Superior temporal gyrus (tissue), 1 donor: ENCODE data around the gene DBNL.
A peak's percentile ranks its signal among the peaks of the same experiment; 100 is the strongest.

Experiments used
- DNase-seq: peaks from one replicate; pipeline ENCODE4 v3.0.0-alpha.2; 2016; ENCODE audit errors: extremely low spot score

Gene DBNL

DNA sequence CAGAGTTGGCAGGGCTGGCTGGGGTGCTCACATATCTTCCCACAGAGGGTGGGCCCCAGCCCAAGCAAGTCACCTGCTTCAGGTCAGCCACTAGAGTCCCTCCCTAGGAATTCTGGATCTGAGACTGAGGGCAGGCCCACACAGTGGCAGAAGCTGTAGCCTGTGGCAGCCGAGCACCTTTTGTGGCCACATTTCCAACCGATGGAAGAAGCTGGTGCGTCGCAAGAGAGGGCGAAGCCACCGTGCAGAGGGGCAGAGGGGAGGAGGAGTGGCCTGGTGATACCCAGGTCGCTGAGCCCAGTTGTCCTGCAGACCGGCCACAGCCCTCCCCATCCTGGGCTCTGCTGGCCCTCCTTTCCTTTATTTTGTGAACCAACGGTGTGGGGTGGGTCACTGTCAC lies 32.6 kb downstream of the DBNL start:
- DNase-seq: no peak

- no peak for DNase-seq
These were observed 33.2 kb downstream of the DBNL start for GRCh38 chr7:44077681-44078091.

DNA sequence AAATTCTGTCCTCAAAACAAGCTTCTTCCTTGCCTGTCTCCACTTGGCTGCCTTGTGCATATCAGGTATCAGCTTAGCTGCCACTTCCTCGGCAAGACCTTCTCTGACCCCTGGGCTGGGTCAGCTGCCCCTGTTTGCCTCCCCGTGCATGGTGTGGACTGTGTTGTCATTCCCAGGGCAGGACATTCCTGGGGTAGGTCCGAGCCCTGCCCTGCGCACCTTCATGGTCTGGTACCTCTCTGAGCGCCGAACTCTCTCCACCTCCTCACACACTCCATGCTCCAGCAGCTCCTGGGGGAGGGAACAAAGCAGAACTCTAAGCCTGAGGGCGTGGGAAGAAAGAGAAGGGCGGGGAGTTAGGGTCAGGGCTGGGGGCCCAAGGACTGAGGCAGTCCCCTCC lies 34.0 kb downstream of the DBNL start:
- no peak for DNase-seq

DNA sequence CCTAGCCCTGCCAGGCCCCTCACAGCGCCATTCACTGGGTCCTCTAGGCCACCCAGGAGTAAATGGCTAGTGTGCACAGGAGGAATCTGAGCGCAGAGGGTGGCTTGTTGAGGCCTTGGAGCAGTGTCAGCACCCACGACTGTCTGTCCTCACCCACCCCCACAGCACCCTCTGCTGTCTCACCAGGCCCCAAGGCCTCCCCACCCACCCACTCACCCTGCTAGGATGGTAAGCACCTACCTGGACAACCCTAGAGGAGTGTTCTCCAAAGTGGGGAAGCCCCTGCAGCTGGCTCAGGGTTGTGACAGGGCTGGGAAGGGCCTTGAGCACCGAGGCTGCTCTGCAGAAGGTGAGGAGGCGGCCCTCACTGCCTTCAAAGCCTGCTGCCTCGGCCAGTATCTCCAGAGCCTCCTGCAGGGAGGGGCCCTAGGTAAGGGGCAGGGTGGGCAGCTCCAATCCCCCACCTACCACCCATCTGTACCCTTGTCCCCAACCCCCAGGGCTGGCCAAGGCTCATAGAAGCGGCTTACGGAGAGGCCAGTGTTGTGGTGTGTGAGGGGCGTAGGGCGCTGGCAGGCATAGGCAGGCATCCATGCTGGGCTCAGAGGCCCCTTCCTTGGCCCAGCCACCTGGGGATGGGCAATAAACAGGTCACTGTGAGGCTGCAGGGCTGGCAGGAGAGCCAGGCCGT lies 35.0 kb downstream of the DBNL start:
- DNase-seq: no peak

GRCh38 chr7:44080118-44080517 lies 35.6 kb downstream of the DBNL start:
- DNase-seq: no peak

- DNase-seq: no peak
These were observed 36.3 kb downstream of the DBNL start for GRCh38 chr7:44080686-44081265.

GRCh38 chr7:44081266-44081748 lies 36.8 kb downstream of the DBNL start:
- no peak for DNase-seq

GRCh38 chr7:44082541-44083207 lies 38.2 kb downstream of the DBNL start:
- DNase-seq: peak; percentile 98

DNA sequence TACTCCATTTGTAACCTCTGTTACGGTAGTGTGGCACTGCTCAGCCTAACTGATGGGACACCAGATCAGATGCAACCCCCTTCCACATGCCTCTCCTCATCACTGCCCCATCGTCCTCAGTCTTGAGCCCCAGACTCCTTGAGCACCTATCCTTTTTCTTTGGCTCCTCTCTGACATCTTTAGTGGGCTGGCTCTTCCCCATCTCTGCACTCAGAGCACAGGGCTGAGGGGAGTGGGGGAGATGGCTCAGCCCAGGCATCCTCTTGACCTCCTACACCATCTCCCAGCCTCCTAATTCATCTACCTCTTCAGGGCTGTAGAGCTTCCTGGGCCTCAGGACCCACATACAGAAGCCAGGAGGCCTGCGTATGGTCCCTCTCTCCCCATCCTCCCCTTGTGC lies 39.3 kb downstream of the DBNL start:
- no peak for DNase-seq

- DNase-seq: no peak
These were observed 40.2 kb downstream of the DBNL start for GRCh38 chr7:44084701-44085100.

DNA sequence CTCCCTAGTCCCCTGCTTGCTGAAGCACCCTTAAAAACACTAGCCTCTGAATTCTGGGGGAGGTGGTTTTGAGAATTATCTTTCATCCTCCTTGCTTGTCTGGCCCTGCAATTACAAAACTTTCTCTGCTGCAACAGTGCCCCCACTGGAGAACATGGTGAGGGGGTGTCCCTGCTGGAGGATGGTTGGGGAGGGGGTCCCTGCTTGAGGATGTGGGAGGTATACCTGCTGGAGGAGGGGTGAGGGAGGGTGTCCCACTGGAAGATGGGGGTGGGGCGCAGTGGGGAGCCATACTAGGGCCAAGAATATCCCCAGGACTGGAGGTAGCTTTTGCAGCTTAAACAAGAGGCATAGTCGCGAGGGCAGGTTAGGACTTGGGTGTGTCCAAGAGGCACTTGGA lies 41.0 kb downstream of the DBNL start:
- DNase-seq: no peak

DNA sequence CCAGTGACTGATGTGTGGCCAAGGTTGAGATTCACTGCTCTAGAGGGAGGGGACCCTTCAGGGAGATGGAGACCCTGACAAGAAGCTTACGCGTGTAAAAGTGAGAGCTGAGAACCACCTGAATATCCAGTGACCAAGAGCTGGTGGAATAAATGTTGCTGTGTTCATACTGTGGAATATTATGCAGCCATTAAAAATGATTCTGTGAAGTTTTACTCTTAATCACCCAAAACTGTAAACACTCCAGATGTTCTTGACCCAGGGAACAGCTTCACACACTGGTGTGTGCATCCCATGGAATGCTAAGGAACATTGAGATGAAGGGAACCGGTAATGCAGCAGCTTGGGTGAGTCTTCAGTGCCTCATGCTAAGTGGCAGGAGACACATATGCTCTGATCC lies 42.1 kb downstream of the DBNL start:
- DNase-seq: no peak

DNA sequence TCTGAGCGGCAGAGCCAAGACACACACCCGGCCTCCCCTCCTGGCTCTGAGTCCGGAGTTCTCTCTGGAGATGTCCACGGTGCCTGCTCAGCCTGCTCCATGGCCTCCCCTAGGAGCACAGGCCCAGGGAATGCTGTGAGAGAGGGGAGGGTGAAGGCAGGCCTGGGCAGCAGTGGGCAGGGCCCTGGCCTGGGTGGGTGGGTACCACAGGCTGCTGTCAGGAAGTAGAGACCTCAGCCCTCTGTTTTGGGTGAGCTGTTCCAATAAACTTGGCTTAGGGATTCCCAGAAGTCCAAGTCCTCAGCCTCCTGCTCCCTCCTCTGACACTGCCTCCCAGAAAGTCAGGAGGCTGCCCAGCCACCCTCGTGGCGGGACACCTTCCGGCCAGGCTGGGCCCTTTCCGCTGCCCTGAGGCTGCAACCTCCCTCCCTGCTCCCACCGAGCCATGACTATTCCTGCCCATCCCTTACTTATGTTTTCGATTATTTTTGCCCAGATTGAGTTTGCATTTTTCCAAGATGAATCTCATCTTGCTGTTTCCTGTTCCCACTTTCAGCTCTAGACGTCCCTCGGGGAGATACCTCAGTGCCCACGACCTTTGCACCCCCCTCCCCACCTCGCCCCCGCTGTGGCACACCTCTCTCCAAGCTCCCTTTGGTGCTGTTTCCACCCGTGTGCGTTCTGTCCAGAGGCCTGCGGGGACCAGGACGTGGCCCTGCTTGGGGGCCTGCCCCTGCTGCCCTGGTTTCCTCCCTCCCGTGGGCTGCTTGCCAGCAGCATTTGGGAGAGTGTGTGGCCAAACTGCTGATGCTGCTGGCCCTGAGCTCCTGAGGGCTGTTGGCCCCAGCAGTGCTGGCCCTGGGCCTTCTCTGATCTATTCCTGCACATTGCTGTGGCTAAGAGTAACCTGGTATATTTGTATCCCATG lies 43.7 kb downstream of the DBNL start:
- DNase-seq: no peak

DNA sequence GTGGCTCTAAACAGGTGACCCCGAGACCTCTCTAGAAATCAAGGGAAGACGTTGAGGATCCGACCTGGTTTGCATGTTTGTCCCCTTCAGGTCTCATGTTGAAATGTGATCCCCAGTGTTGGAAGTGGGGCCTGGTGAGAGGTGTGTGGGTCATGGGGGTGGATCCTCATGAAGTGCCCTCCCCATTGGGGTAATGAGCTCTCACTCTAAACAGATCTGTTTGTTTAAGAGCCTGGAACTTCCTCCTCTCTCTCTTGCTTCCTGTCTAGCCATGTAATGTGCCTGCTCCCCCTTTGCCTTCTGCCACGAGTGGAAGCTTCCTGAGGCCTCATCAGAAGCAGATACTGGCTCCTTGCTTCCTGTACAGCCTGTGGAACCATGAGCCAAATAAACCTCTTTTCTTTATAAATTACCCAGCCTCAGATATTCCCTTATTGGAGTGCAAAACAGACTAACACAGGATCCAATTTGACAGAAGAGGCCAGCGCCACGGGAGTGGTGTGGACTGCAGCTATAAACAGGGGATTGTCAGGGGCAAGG lies 48.7 kb downstream of the DBNL start:
- no peak for DNase-seq

DNA sequence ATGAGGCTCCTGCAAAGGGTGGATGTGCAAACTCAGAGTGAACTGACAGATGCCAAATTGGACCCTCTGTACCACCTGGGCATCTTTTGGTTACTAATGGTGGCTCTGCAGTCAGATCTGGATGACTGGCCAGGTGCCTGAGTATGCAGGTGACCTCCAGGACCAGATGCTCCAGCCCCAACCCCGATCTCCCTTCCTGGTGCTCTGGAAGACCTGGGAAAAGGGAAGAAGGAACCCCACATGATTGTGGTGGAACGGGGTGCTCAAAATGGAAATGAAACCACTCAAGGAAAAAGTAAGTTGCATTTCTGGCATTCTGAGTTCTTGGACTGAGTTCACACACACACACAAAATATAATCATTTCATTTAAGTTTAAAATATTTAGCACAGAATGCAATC lies 49.9 kb downstream of the DBNL start:
- no peak for DNase-seq

DNA sequence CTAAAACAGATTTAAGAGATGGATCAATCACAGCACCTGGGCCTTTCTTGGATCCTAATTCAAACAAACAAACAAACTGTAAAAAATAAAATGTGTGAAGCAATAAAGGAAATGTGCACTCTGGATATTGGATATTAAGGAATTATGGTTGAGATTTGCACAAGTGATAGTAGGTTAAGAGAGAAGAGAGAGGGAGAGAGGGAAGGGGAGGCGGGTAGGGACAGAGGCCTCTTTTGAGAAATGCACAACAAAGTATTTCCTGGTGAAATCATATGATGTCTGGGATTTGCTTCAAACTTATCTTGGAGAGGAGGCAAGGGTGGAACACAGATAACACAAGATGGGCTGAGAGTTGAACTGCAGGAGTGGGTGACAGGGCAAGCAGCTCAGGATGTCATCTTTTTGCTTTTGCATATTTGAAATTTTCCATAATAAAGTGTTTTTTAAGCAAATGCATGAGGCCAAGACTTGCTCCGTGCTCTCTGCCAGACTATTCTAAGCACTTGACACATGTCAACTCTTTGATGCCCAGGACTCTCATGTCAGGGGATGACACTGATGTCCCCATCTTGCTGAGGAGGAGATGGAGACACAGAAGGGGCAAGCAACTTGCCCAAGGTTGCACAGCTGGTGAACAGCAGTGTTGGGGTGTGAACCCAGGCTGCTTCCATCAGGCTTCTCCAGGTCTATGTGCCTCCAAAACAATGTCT lies 50.5 kb downstream of the DBNL start:
- DNase-seq: no peak

- no peak for DNase-seq
These were observed 51.3 kb downstream of the DBNL start for GRCh38 chr7:44095781-44096180.

GRCh38 chr7:44096326-44096881 lies 51.9 kb downstream of the DBNL start:
- DNase-seq: no peak

DNA sequence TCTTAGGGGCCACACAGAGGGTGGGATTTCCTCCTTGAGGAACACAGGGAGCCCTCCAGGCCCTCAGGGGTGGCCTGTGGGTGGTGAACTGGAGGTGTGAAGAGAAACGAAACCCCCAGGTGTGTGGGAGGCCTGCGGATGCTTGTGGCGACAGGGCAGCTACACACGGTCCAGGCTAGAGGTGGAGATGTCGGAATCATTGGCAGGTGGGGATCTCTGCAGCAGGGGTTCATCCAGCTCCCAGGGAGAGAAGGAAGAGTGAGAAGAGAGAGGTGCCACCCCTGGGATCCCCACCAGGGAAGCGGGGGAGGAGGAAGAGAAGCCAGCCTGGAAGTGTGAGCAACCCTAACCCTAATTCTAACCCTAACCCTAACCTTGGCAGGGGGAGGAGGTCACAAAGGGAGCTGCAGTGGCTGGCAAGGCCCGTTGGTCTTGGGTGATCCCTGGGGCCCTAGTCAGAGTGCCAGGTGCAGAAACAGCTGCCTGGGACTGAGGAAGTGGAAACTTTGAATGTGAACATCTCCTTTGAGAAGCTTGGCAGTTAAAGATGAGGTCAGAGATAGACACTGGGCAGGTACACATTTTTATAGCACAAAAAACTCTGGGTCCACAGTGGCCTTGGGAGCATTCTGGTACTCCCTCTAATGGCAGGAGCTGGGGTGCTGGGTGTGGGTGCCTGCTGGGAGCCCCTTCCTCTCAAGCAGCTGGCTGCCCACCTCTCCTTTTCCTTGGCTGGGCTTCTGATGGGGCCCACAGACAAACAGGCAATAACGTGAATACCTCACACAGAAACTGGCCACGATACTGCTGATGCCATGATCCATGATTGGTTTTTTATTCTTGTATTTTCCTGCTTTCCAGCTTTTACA lies 52.8 kb downstream of the DBNL start:
- DNase-seq: no peak
